ENCODE measurements around the gene TUSC2.

DNA sequence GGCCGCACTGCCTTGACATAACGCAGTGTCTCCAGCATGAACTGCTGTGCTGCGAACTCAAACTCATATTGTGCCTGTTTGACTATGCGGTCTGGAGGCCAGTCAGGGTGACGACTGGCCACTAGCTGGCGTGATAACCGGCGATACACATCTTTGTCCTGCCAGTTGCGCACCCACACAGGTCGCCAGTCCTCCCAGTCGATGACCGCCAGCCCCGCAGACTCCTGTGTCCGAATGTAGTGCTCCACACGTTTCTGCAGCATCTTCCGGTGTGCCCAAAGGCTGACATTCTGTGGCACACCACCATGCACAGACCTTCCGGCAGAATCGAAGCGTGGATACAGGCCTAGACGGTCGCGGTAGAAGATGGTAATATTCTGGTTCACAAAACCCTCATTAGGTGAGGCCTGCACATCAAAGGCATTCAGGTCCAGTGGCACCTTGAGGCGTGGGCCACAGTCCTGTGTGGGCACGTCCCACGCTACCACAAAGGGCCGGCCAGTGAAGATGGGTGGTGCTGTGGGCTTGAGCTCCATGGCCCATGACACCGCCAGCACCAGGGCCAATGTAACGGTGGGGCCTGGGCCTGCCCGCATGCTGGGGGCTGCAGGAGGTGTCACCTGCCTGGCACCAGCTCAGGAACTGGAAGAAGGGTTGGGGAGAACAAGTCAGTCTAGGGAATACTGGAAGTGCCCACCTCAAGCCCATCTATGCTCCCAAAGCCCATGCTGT is 8.0 kb downstream of the TUSC2 start:
- TF ChIP-seq, protein P1, sequence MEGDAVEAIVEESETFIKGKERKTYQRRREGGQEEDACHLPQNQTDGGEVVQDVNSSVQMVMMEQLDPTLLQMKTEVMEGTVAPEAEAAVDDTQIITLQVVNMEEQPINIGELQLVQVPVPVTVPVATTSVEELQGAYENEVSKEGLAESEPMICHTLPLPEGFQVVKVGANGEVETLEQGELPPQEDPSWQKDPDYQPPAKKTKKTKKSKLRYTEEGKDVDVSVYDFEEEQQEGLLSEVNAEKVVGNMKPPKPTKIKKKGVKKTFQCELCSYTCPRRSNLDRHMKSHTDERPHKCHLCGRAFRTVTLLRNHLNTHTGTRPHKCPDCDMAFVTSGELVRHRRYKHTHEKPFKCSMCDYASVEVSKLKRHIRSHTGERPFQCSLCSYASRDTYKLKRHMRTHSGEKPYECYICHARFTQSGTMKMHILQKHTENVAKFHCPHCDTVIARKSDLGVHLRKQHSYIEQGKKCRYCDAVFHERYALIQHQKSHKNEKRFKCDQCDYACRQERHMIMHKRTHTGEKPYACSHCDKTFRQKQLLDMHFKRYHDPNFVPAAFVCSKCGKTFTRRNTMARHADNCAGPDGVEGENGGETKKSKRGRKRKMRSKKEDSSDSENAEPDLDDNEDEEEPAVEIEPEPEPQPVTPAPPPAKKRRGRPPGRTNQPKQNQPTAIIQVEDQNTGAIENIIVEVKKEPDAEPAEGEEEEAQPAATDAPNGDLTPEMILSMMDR (conservative IDR thresholded peaks at IDR 0.05; ENCODE audit: low read depth, low read length): no peak
- TF ChIP-seq EZH2 (IDR thresholded peaks at IDR 0.05; ENCODE audit: borderline replicate concordance, low read depth, low read length, poor library complexity, severe bottlenecking): no peak
